Activated CD8-positive, alpha-beta memory T cell treated with anti-CD3 and anti-CD28 coated beads for 48 hours (primary cell): Measurements from ENCODE around the gene PPIL3.

ENCODE experiments used
- DNase-seq, 3 experiments: peaks; one replicate each; pipeline ENCODE4 v3.0.0-alpha.2; 2020; ENCODE audit warnings: low read depth in 2 of 3, low spot score in 2 of 3

The PPIL3 gene

DNA sequence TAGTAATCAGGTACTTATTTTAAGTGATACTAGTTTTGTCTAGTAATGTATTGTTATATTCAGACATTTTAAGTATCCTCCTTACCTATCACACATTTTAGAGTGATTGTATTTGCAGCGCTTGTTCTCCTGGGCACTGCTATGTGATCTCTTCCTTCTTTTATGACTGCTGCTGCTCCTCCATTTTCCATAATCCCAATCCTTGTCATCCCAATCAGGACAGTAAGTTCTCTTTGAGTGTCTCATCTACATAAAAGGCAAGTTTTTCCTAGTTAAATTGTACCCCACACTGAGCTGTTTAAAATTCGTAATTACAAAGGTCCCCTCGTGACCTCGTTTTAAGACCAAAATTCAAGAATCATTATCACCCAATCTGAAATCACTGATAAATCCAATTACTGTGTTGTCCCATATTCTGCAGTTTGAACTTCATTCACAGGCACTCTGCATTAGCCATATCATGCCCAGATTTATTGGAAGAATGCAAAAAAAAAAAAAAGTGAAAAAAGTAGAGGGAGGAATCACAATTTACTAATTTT, 27.2 kb downstream of the PPIL3 start:
- DNase-seq: no peak

DNA sequence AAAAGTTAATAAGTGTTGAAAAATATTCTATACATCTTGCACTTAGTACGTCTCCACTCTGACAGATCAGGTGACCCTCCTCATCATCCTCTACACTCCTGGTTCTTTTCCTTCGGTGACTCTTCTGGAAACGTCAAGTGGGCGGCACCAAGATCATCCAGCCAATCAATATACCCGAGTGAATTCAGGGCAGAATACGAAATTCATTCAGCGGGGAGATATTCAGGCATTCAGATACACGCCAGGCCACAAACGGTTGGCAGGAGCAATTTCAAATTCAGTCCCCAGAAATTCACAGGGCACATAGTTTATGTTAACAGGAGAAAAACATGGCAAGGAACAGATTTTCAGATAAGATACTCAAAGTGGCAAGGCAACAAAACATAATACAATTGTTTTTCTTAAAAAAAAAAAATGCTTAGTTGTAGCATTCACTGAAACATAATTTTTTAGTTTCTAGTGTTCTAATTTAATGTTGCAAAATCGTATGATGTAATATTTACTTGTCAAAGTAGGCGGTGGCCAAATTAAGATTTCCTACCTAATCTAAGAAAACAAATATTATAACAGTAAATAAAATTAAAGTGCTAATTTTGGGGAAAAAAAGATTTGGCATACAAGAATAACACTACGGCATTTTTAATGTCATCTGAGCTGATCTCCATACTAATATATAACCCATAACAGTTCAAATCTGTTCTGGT, 28.6 kb downstream of the PPIL3 start:
- no peak for DNase-seq

DNA sequence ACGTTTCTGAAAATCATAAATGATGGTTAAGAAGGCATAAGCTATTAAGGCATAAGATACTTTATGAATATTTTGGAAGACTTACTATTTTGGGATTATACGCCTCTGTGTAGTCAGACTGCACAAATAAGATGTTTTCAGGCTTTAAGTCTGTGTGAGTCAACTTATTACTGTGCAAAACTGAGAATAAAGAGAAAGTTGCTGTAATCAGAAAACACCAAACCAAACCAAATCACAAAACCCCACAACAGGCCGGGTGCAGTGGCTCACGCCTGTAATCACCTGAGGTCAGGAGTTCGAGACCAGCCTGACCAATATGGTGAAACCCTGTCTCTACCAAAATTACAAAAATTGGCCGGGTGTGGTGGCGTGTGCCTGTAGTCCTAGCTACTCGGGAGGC, 32.1 kb downstream of the PPIL3 start:
- no peak for DNase-seq

DNA sequence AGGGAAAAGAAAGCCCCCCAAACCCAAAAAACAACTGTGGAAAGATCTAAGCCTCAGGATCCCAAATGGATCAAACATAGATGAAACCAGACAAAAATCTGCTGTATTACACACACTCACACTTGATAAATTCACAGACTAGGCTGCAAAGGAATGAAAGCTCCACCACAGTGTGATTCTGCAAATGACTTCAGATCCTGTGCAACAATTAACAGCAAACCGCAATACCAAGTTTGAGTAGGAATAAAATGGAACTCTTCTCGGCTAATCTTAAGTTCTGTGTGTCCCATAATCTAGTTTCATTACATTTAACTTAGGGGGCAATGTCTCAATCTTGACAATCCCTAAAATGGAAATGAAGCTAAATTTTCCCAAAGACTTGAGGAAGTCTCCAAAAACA, 36.3 kb downstream of the PPIL3 start:
- DNase-seq: no peak

DNA sequence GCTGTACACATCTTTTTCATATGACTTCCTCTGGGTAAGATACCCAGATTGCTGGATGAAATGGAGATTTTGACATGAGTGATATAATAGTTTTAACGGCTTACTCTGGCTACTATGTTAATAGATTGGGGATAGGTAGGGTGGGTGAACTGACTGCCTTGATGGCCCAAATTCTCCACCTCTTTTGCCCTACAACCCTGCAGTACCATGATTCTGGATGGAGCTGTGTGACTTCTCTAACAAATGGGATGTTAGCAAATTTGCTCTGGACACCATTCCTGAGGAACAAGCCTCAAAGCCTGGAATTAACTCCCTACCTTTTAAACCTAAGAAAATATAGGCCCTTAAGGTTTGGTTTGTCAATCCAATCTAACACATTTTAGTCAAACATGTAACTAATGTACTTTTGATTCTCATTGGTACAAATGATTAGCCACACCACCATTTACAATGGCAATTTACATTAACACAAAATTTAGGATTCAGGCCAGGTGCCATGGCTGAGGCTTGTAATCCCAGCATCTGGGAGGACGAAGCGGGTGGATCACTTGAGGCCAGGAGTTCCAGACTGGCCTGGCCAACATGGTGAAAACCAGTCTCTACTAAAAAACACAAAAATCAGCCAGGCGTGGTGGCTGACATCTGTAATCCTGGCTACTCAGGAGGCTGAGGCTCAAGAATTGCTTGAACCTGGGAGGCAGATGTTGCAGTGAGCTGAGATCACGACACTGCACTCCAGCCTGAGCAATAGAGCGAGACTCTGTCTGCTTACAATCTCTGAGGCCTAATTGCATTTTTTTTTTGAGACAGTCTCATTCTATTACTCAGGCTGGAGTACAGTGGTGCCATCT, 37.3 kb downstream of the PPIL3 start:
- DNase-seq: no peak

DNA sequence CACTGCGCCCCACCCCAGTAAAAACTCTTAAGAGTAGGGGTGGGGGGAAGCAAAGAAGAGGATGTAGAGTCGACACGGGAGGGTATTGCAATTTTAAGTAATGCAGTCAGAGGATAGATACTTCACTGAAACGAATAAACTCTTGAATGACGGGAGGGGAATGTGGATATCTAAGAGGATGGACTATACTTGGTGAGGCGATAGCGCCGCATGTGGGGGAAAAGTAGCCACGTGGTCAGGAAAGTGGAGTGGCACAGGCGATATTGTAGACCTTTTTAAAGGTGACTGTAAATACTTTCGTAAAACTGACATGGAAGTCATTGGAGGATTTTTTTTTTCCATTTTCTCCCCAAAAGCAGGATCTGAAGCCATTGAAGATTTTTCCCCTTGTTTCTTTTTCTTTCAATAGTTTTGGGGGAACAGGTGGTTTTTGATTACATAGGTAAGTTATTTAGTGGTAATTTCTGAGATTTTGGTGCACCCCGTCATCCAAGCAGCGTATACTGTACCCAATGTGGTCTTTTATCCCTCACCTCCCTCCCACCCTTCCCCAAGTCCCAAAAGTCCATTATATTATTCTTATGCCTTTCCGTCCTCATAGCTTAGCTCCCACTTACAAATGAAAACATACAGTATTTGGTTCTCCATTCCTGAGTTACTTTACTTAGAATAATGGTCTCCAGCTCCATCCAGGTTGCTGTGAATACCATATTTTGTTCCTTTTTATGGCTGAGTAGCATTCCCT, 38.2 kb downstream of the PPIL3 start:
- no peak for DNase-seq

DNA sequence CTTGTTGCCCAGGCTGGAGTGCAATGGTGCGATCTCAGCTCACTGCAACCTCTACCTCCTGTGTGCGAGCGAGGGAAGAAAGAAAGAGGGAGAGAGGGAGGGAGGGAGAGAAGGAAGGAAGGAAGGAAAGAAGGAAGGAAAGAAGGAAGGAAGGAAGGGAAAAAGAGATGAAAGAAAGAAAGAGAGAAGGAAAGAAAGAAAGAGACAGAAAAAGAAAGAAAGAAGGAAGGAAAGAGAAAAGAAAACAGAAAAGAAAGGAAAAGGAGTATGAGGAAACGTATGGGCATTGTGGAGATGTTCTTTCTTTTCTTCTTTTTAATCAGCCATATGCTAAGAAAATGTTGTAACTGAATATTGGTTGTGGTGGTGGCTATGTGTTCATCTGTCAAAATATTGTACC, 40.9 kb downstream of the PPIL3 start:
- DNase-seq: no peak

DNA sequence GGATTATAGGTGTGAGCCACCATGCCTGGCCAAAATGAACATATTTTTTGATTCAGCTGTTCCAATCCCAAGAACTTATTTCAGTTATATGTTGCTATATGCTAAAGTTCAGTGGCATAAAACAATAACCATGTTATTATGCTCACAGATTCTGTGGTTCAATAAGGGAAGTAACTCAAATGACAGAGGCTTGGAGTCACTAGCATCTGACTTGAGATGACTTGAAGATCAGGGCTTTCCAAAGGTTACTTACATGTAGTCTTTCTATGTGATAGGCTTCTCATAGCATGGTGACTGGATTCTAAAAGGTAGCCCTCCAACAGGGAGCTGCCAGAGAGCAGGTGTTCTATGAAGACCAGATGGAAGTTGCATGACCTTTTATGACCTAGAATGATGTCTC, 41.6 kb downstream of the PPIL3 start:
- no peak for DNase-seq

DNA sequence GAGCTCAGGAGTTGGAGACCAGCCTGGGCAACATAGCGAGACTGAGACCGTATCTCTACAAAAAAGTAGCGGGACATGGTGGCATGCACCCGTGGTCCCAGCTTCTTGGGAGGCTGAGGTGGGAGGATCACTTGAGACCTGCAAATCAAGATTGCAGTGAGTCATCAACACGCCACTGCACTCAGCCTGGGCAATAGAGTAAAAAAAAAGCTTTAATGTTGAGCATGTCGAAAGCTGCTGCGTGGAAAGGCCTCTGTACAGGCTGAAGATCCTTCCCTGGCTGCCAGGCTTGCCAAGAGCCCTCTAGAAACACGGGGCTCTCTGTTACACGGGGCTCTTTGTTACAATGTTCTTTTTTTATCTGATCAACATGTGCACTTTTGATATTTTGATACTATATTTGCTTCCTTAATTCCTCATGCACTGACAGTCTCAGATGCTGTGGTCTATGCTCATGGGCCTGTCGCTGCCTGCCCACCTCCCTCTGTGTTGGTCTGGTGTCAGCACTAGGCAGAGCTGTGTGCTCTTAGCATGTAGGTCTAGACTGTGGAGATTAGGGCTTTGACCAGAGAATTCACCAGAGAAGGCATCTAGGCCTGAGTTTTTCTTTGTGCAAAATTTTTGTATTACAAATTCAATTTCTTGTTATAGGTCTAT, 43.1 kb downstream of the PPIL3 start:
- no peak for DNase-seq

DNA sequence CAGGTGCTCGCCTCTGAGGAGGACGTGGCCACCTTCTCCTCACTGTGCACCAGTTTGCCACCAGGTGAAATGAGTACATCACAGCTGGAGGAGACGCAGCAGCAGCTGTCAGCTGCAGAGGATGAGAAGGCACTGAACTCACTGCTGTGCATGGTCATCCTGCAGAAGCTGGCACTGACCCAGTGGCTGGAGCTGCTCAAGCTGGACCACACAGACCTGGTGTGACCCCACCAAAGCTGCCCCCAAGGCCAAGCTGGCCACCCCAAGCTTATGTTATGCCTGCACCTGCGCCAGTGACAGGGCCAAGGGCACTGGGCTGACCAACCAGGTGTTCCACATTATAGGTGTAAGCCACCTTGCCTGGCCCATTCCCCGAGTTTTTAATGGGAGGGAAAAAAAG, 43.7 kb downstream of the PPIL3 start:
- DNase-seq: no peak

DNA sequence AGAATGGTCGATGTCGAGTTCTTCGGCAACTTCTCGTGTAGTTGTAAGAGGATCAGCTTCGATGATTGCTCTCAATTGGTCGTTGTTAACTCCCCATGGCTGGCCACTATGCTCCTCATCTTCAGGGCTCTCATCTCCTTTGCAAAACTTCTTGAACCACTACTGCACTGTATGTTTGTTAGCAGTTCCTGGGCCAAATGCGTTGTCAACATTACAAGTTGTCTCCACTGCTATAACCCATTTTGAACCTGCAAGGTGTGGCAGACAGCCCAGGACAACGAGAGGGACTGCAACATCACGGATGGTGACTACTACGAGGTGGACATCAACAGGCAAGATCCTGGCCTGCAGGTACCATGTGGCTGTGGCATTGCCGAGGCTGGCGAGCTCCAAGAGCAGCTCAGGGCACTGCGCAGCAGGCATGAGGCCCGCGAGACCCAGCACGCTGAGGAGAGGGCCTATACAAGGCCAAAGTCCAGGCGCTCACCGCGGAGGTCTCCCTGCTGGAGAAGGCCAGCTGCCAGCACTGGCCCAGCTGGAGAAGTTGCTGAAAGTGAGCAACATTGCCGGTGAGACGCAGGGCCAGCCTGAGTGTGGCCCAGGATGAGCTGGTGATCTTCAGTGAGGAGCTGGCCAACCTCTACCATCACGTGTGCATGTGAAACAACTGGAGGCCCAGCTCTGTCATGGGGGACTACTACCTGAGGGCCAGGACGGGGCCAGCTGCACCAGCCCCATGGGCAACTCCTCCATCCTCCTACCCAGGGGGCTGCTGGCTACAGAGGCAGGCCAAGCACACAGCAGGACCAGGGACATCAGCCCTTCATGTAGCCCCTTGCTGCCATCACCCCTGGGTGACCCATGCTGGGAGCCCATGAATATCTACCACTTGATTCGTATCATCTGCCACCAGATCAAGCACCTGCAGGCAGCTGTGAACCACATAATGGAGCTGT, 44.6 kb downstream of the PPIL3 start:
- DNase-seq: no peak

DNA sequence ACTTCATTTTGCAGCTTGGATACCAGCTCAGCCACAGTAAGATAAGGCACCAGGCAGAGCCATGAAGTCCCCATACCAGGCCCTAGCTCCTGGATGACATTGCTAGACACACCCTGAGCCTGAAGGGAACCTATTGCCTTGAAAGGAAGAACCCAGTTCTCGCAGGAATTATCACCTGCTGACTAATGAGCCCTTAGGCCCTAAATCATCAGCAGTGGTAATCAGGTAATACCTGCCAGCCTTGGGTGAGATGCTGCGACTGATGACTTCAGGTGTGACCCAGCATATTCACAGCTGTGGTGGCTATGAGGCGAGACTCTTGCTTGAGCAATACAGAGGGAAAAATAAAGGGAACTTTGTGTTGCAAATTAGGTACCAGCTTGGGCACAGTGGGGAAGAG, 49.4 kb downstream of the PPIL3 start:
- no peak for DNase-seq

DNA sequence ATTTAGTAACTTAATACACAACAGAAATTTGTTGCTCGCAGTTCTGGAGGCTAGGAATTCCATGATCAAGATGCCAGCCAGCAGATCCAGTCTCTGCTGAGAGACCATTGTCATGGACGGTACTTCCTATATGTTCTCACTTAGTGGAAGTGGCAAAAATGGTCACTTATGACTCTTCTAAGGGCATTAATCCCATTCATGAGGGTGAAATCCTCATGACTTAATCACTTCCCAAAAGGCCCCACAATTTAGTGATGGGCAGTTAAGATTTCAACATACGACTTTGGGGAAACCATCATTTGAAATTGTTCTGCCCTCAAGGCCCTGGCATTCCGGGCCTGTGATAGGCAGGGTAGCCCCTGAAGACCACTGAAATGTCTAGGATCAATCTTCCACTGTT, 54.2 kb downstream of the PPIL3 start:
- DNase-seq: no peak

DNA sequence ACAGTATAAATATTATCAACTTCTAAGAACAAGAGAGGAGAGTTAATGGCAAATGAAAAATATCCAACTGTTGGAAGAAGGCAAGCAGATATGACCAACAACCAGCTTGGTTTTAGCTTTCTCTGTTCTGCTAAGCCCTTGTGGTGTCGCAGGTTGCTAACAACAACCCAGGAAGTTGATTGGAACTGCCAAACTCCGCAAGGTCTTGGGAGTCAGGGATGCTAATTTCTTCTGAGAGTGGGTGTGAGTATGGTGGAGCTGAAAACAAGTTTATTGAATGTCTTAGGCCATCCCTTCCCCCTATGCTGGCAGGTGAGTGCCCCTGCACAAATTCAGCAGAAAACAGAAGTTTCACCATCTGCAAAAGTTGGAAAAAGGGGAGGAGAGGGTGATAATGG, 59.6 kb downstream of the PPIL3 start:
- no peak for DNase-seq

DNA sequence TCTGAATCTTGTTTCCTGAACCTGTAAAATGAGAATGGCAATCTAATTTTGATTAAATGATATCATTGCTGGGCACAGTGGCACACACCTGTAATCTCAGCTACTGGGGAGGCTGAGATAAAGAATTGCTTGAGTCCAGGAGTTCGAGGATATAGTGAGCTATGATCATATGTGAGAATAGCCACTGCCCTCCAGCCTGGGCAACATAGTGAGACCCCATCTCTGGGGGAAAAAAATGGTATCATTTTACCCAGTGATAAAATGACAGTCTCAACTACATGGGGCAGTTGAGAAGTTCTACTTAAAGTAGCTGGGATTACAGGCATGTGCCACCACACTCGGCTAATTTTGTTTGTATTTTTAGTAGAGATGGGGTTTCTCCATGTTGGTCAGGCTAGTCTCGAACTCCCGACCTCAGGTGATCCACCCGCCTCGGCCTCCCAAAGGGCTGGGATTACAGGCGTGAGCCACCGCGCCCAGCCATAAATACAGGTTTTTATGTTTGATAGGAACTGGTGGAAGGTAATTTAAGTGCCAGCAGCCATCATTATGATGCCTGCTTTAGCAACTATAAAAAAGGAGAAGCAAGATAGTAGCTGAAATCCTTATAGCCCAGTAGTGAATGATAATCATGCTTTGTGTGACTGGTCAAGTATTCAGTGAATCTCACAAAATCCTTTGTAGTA, 60.2 kb downstream of the PPIL3 start:
- no peak for DNase-seq

DNA sequence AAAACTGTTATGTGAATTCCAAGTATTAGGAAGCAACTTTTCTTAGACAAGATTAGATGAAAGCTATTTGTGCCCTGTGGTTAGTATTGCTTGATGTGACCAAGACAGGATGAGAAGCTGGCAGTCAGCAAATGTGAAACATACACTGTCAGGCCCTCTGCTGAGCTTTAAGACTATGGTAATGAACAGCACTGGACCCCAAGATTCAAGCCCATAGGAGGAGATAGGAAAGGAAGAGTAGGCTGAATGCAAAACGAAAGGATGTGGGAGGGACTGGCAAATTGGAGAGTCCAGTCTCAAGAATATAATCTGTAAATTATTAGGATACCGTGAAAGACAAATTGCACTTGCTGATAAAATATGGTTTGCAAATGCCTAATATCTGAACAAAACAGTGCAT, 60.8 kb downstream of the PPIL3 start:
- no peak for DNase-seq

DNA sequence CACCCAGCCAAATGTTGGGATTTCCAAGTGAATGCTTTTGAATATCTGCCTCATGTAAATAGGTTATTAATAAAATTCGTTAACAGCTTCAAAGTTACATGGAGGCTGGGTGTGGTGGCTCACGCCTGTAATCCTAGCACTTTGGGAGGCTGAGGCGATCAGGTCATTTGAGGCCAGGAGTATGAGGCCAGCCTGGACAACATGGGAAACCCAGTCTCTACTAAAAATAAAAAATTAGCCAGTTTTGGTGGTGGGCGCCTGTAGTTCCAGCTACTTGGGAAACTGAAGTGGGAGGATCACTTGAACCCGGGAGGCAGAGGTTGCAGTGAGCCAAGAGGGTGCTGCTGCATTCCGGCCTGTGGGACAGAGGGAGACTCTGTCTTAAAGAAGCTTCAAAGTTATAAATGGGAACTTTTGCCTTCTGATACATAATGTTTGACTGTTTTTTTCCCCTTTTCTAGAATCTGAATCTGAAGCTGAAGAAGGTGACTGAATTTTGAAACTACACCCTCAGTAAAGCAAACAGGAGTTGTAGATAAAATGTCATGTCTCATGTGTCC, 67.1 kb downstream of the PPIL3 start:
- DNase-seq: no peak
